K562 (cell line): ENCODE measurements around the gene SLC1A1. TPM values are rescaled to one million over a fixed set of nuclear protein-coding genes. Genes with fewer than 3 reads are reported as not detected.

Experiments
- ATAC-seq: fragments of 200-7000 bp; cut with Tn5 transposase; 3 replicates; pipeline ENCODE4 v1.9.1; 2020; ENCODE audit warnings: moderate library complexity
- BruUV-seq: library from RNA; stranded (reverse); fragments of 400-500 nt; replicated peaks from 2 replicates; lab custom pipeline; 2021; lab: Mats Ljungman, UMichigan
- CTCF ChIA-PET: fragments of 300-600 bp; formaldehyde crosslinking; extraction: SDS; loops from one replicate; lab custom pipeline; 2021; ENCODE audit warnings: low intra/inter-chr PET ratio; lab: Yijun Ruan, JAX
- POLR2A ChIA-PET: fragments of 300-600, 350-650 bp; sonication (Branson Sonifier 250); formaldehyde crosslinking; extraction: SDS; loops from one replicate; lab custom pipeline; 2021; ENCODE audit warnings: antibody characterized with exemption, inconsistent platforms; lab: Yijun Ruan, JAX
- DNase-seq, 4 experiments: peaks; one replicate each; pipeline versions ENCODE4 v3.0.0 to v3.0.0-alpha.2; 2011 to 2018; ENCODE audit warnings: low spot score in 3 of 4, mixed read lengths in 3 of 4; ENCODE audit errors: extremely low read depth in 1 of 4
- FAIRE-seq: peaks from 2 replicates; lab custom pipeline; 2011; peaks lifted over from hg19 to GRCh38; lab: Jason Lieb, UNC
- H2AFZ ChIP-seq: 2 replicates; pipeline ENCODE4 v1.6.0; 2011; ENCODE audit warnings: low read depth, low read length, control low read depth, inconsistent platforms
- H3K27ac ChIP-seq: fragments of 200-600 bp; 3 replicates; pipeline ENCODE4 v1.8.0; 2011; ENCODE audit warnings: low read depth, mild to moderate bottlenecking, control low read depth, inconsistent platforms, low read length, moderate library complexity, mixed read lengths; ENCODE audit errors: extremely low read depth
- H3K27me3 ChIP-seq, 2 experiments: fragments of 300-600 bp in 1 of 2; 2 replicates in 1 of 2; 3 replicates in 1 of 2; pipeline versions ENCODE4 v1.6.0 to v1.8.0; 2011; ENCODE audit warnings: inconsistent platforms in 2 of 2, low read length in 2 of 2, mild to moderate bottlenecking in 1 of 2, mixed read lengths in 1 of 2, moderate library complexity in 1 of 2; ENCODE audit not compliant: control insufficient read depth in 2 of 2, insufficient read depth in 2 of 2
- H3K36me3 ChIP-seq: fragments of 300-600 bp; 3 replicates; pipeline ENCODE4 v1.8.0; 2011; ENCODE audit warnings: mild to moderate bottlenecking, low read length, inconsistent platforms; ENCODE audit not compliant: control insufficient read depth, insufficient read depth
- H3K4me1 ChIP-seq, 2 experiments: fragments of 200-600 bp in 1 of 2; replicated peaks in 1 of 2; 2 replicates in 1 of 2; 3 replicates in 1 of 2; pipeline versions ENCODE4 v1.5.1 to v1.8.0; 2011; ENCODE audit warnings: inconsistent platforms in 2 of 2, low read length in 2 of 2, mild to moderate bottlenecking in 1 of 2, mixed read lengths in 1 of 2, moderate library complexity in 1 of 2; ENCODE audit not compliant: control insufficient read depth in 2 of 2, insufficient read depth in 2 of 2
- H3K4me2 ChIP-seq: 2 replicates; pipeline ENCODE4 v1.6.1; 2011; ENCODE audit warnings: low read length, control low read depth, inconsistent platforms, mixed read lengths; ENCODE audit not compliant: insufficient read depth
- H3K4me3 ChIP-seq: fragments of 200-600 bp; sonication (generic), shearing (Covaris generic); 2 replicates; pipeline ENCODE4 v1.5.1; 2016; ENCODE audit warnings: control low read depth, inconsistent platforms
- H3K79me2 ChIP-seq: fragments of 200-600 bp; 3 replicates; pipeline ENCODE4 v1.8.0; 2011; ENCODE audit warnings: low read length, inconsistent platforms; ENCODE audit not compliant: control insufficient read depth, insufficient read depth
- H3K9ac ChIP-seq, 2 experiments: 2 replicates each; pipeline versions ENCODE4 v1.6.0 to v1.6.1; 2011; ENCODE audit warnings: low read depth in 2 of 2, low read length in 2 of 2, control low read depth in 1 of 2, inconsistent platforms in 1 of 2, mild to moderate bottlenecking in 1 of 2, mixed read lengths in 1 of 2; ENCODE audit not compliant: insufficient read depth in 1 of 2
- H3K9me1 ChIP-seq: one replicate; pipeline ENCODE4 v1.6.0; 2011; ENCODE audit warnings: inconsistent platforms, mild to moderate bottlenecking, low read length, moderate library complexity; ENCODE audit not compliant: control insufficient read depth, insufficient read depth
- H3K9me3 ChIP-seq: replicated peaks from 2 replicates; pipeline ENCODE4 v1.5.1; 2011; ENCODE audit warnings: low read depth, low read length, inconsistent platforms; ENCODE audit not compliant: control insufficient read depth, insufficient read depth
- H4K20me1 ChIP-seq: replicated peaks from 2 replicates; pipeline ENCODE4 v1.6.1; 2011; ENCODE audit warnings: low read length, inconsistent platforms, mixed read lengths; ENCODE audit not compliant: control insufficient read depth, insufficient read depth
- ADNP ChIP-seq: fragments of 200-800 bp; sonication (Bioruptor generic); IDR thresholded peaks from 2 replicates; pipeline ENCODE4 v1.6.1; 2016; ENCODE audit warnings: missing genetic modification characterization, missing compliant biosample characterization
- CHCHD3 ChIP-seq: fragments of 250-450 bp; sonication (Bioruptor Pico); IDR thresholded peaks from 2 replicates; pipeline ENCODE4 v2.1.2; 2022; ENCODE audit warnings: mild to moderate bottlenecking
- ETV6 ChIP-seq, 3 experiments: fragments of 150-350 bp in 1 of 3; sonication (generic) in 1 of 3; formaldehyde crosslinking in 1 of 3; IDR thresholded peaks; 2 replicates each; pipeline versions ENCODE4 v1.6.1 to v1.8.0; 2014 to 2022; ENCODE audit warnings: borderline replicate concordance in 2 of 3, low read depth in 2 of 3, antibody characterized with exemption in 1 of 3, low read length in 1 of 3, mild to moderate bottlenecking in 1 of 3, missing genetic modification reagents in 1 of 3
- EZH2 ChIP-seq: IDR thresholded peaks from 2 replicates; pipeline ENCODE4 v1.6.1; 2012; ENCODE audit warnings: low read depth, mild to moderate bottlenecking, inconsistent platforms, low read length, borderline replicate concordance
- PREB ChIP-seq: sonication (generic); formaldehyde crosslinking; IDR thresholded peaks from 2 replicates; pipeline ENCODE4 v1.8.1; 2023; ENCODE audit warnings: mild to moderate bottlenecking, missing genetic modification reagents
- PRMT5 ChIP-seq: sonication (generic); formaldehyde crosslinking; IDR thresholded peaks from 2 replicates; pipeline ENCODE4 v1.5.0; 2020; ENCODE audit warnings: missing genetic modification reagents
- SMAD2 ChIP-seq: fragments of 150-350 bp; IDR thresholded peaks from 2 replicates; pipeline ENCODE4 v1.6.1; 2014; ENCODE audit warnings: low read depth, mild to moderate bottlenecking, low read length
- ZFP36 ChIP-seq: fragments of 150-350 bp; IDR thresholded peaks from 2 replicates; pipeline ENCODE4 v1.6.1; 2018; ENCODE audit warnings: low read length, low read depth; ENCODE audit not compliant: partially characterized antibody
- WGBS: fragments of 100-300 bp; shearing (Covaris generic); methylation state at CpG from one replicate; pipeline ENCODE4 v1.1.6; 2016; ENCODE audit warnings: low coverage, mixed read lengths; ENCODE audit not compliant: insufficient coverage; ENCODE audit errors: missing lambda C conversion rate; 5-methylcytosine and 5-hydroxymethylcytosine counted together
- in situ Hi-C: fragments of 300-500 bp; cut with MboI; formaldehyde crosslinking; loops from 4 replicates; pipeline ENCODE4 v1.15.0; 2018; ENCODE audit warnings: inconsistent platforms, mixed read lengths
- intact Hi-C: fragments of 100-400 bp; cut with micrococcal nuclease; formaldehyde crosslinking; loops from 2 replicates; pipeline ENCODE4 v1.14.2; 2022
- polyA plus RNA-seq, 8 experiments: library from polyadenylated mRNA; depleted of rRNA in 4 of 8; stranded (reverse) in 5 of 8; unstranded in 3 of 8; fragments of >200 nt; fragmentation: Nextera tagmentation in 2 of 8; fragmentation: Illumina TruSeq in 1 of 8; extraction: Ambion mirVana in 2 of 8; extraction: Trizol in 1 of 8; gene quantifications; 2 replicates each; pipeline versions ENCODE4 v1.2.1 to v1.2.3, GENCODE V29; 2011 to 2014; ENCODE audit warnings: inconsistent platforms in 1 of 8, missing spikeins in 1 of 8
- total RNA-seq, 7 experiments: library from RNA; depleted of rRNA in 6 of 7; stranded (reverse); fragments of >200 nt in 6 of 7; fragmentation: Illumina TruSeq in 2 of 7; extraction: Trizol in 2 of 7; gene quantifications; 2 replicates each; pipeline versions ENCODE4 v1.2.1 to v1.2.3, GENCODE V29; 2011 to 2021; ENCODE audit warnings: low replicate concordance in 1 of 7

SLC1A1 gene
- total and polyA plus RNA-seq, 9 of the 15 experiments (the other 6 are each of a cell fraction or from before 2014, with no cell fraction given) = 0.11 to 0.16 TPM; not detected in 7

GRCh38 chr9:4558371-4558998 lies 68.2 kb downstream of the SLC1A1 start:
- ChIA-PET POLR2A (no interaction called here), CTCF (no interaction called here)
- WGBS = 2% methylated on average over 5 of the region's 5 CpGs
- Histone ChIP-seq H3K27ac (no peak overlapping the region), H3K27me3 (peaks cover 2 to 3% of the 10 kb centered on the region in 2 experiments; a peak in 1 of 5 replicates), H3K4me1 (no peaks in the 10 kb centered on the region), H3K79me2 (no peaks in the 10 kb centered on the region), H3K9me3 (no peaks in the 10 kb centered on the region), H3K9ac (no peak overlapping the region), H3K36me3 (no peaks in the 10 kb centered on the region), H3K4me2 (no peak overlapping the region), H3K4me3 (no peak overlapping the region), H4K20me1 (no peaks in the 10 kb centered on the region), H2AFZ (no peak overlapping the region), H3K9me1 (no peaks in the 10 kb centered on the region)
- no TSS peak for BruUV-seq
- DNase-seq (no peak), ATAC-seq (no peak), FAIRE-seq (no peak)
- in situ Hi-C loops (no loop called here), intact Hi-C loops (no loop called here)
- TF ChIP-seq ZFP36 (no peak), ADNP (no peak), CHCHD3 (no peak), ETV6 (IDR thresholded peaks at IDR 0.05; ENCODE audit: borderline replicate concordance in 1 of 2, low read depth in 2 of 2, low read length in 1 of 2) (no peak), ETV6 (CRISPR knock-in tag; IDR thresholded peaks at IDR 0.05; ENCODE audit: borderline replicate concordance) (no peak), PREB (CRISPR knock-in tag) (no peak), PRMT5 (CRISPR knock-in tag) (no peak), SMAD2 (no peak), EZH2 (no peak)
